Small intestine (tissue), 7 donors: ENCODE data around the gene DMGDH. TPM values are rescaled to one million over a fixed set of nuclear protein-coding genes. Genes with fewer than 3 reads are reported as not detected.
"Not testable (repeated sequence)": the region's sequence is repeated elsewhere in the genome, so short reads cannot be mapped to it uniquely, and the experiment has no call there.

Source experiments
- DNase-seq, 2 donors: peaks; one replicate each; pipeline versions ENCODE4 v3.0.0 to v3.0.0-alpha.2; 2013
- FAIRE-seq: peaks from 2 replicates; lab custom pipeline; 2012; peaks lifted over from hg19 to GRCh38; lab: Jason Lieb, UNC
- H3K27ac ChIP-seq, 3 donors: one replicate each; pipeline ENCODE4 v1.5.1; 2013; ENCODE audit warnings: low read length in 2 of 3, mild to moderate bottlenecking in 2 of 3, control low read depth in 1 of 3, inconsistent platforms in 1 of 3, low read depth in 1 of 3, moderate library complexity in 1 of 3
- H3K27me3 ChIP-seq, 3 donors: one replicate each; pipeline ENCODE4 v1.6.1; 2013; ENCODE audit warnings: low read length in 3 of 3, inconsistent platforms in 1 of 3; ENCODE audit not compliant: control insufficient read depth in 3 of 3, insufficient read depth in 3 of 3
- H3K36me3 ChIP-seq, 3 donors: one replicate each; pipeline ENCODE4 v1.6.1; 2013; ENCODE audit warnings: low read length in 3 of 3, inconsistent platforms in 1 of 3, low read depth in 1 of 3, mild to moderate bottlenecking in 1 of 3, moderate library complexity in 1 of 3; ENCODE audit not compliant: control insufficient read depth in 3 of 3, insufficient read depth in 2 of 3
- H3K4me1 ChIP-seq, 3 donors: one replicate each; pipeline ENCODE4 v1.6.1; 2013; ENCODE audit warnings: low read length in 2 of 3, inconsistent platforms in 1 of 3, low read depth in 1 of 3, mild to moderate bottlenecking in 1 of 3, moderate library complexity in 1 of 3; ENCODE audit not compliant: control insufficient read depth in 3 of 3, insufficient read depth in 2 of 3
- H3K4me3 ChIP-seq, 3 donors: one replicate each; pipeline ENCODE4 v1.5.1; 2013; ENCODE audit warnings: low read length in 3 of 3, control low read depth in 1 of 3, inconsistent platforms in 1 of 3, low read depth in 1 of 3, mild to moderate bottlenecking in 1 of 3, moderate library complexity in 1 of 3
- H3K9me3 ChIP-seq, 2 donors: one replicate each; pipeline ENCODE4 v1.6.1; 2013; ENCODE audit warnings: low read depth in 1 of 2, low read length in 1 of 2; ENCODE audit not compliant: control insufficient read depth in 2 of 2, insufficient read depth in 1 of 2
- WGBS, 3 donors: extraction: QIAGEN DNeasy Blood & Tissue Kit; methylation state at CpG; one replicate each; pipeline ENCODE4 v1.1.7; 2013; 5-methylcytosine and 5-hydroxymethylcytosine counted together
- polyA plus RNA-seq, 4 donors: library from polyadenylated mRNA; stranded (reverse) in 3 of 4; unstranded in 1 of 4; fragments of 200-250 nt in 3 of 4; fragments of 120-200 nt in 1 of 4; gene quantifications; one replicate each; pipeline versions ENCODE4 v1.2.1 to v1.2.3, GENCODE V29; 2013
- donor health status: healthy with polysubstance abuse.
- donor health status: control.
- donor health status: control.
- donor health status: Bipolar disorder and iron deficiency.
- donor health status: healthy.

DMGDH gene
- polyA plus RNA-seq, 4 donors = 0.24 to 1.9 TPM; not detected in 2

DNA sequence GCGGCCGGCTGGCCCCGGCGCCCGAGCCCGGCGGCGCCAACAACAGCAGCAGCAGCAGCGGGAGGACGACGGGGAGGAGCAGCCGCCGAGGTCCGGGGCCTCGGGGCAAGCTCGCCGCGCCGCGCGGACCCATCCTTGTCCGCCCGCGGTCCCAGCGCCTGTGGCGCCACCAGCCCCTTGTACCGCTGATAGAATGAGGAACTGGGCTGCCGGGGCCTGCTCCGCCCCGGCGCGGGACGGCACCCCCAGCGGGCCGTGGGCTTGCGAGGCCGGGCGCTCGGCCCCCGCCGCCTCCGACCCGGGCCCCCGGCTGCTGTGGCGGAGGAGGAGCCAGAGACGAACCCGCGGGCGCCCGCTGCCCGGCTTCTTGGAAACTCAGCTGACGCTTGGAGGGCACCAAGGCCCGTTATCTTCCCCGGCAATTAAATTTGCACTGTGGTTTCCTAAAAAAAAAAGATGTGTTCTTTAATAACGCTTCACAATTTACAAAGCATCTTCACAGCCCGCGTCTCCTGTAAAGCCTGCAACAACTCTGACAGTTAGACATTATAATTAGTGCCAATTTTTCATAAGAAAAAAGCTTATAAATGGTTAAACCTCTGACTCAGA lies 84.3 kb downstream of the DMGDH start, which contains the start of gene ARSB:
ARSB (minus strand) TSS at position 195 of the 609 bp plus-strand sequence; CDS start at position 133, 62 bp downstream.
- WGBS, 3 donors = 0 to 1% (median 0%) methylated on average over 36 to 57 of the region's 57 CpGs

DNA sequence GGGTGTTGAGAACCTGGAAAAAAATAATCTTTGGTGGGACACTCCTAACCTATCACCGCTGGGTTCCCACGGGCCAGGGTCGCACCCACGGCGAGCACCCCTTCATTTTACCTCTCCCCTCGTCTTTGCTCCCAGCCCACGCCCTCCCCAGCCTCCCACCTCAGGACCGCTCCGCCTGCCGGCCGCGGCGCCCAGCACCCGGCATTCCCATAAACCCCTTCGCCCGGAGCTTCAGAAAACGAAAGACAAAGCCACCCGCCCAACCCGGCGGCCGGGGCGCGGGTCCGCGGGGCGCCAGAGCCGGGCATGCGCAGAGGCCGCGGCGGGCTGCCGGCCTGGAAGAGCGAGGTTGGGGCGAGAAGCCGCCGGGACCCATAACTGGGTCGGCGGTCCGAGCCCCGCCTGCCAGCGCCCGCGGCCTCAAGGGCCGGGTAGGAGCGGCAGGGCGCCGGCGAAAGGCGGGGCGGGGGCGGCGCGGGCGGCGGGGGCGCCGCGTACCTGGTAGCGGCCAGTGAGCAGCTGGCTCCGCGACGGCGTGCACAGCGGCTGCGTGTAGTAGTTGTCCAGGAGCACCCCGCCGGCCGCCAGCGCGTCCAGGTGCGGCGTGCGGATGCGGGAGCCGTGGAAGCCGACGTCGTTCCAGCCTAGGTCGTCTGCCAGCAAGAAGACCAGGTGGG lies 84.9 kb downstream of the DMGDH start:
- peaks cover 0 to 25% (median 4%) of the 10 kb centered on the region in 3 donors for H3K4me1 ChIP-seq

More for the DNA sequence above, 84.3 kb downstream of the DMGDH start, which contains the start of gene ARSB:
- FAIRE-seq (no peak), DNase-seq (no peak)
- Histone ChIP-seq H3K27me3 (no peaks in the 10 kb centered on the region), H3K9me3 (no peaks in the 10 kb centered on the region), H3K4me1 (peaks cover 0 to 25% (median 4%) of the 10 kb centered on the region in 3 donors), H3K4me3 (peak within 1 kb of the TSS; percentile 53 to 85 (median 74)), H3K27ac (peak within 1 kb of the TSS; percentile 82 to 99 (median 92)), H3K36me3 (no peaks in the 10 kb centered on the region)

DNA sequence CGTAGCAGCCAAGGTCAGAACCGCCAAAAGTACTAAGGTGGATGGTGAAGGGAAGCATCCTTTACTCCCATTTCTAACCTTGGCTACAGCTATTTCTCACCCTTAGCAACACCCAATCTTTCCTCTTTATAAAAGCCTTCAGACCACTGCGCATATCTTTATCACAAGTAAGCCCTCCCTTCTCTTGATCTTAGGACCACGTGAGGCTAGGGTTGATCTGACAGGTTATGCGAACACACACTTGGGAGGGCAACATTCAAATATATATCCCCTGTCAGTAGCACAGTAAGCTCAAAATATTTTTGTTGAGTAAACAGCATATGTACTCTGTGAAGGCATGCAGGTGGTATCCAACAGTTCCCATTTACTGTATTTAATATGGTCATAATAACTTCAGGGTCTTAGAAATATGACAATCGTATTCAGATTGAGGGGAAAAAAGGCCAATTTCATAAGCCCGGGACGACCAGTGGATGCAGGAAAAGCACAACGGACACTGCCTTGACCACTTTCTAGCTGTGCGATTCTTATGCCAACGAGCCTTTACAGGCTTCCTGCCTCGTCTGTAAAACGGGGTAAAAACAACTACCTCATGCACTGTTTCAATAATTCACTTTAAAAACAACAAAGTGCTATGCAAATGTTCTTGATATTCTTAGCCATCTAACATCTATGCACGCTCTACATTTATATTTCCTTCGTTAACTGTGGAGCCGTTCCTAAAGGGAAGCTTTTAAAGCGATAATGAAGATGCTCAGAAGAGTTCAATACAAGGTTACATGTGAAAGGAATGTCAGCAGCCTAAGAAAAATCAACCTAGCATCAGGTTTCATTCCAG lies 85.7 kb downstream of the DMGDH start:
- H3K36me3 ChIP-seq = no peaks in the 10 kb centered on the region
- H3K27ac ChIP-seq = peak overlapping the region; percentile 82 to 99 (median 92)
- FAIRE-seq (no peak), DNase-seq (peak in 1 of 2 donors; percentile 21)
- H3K9me3 ChIP-seq = no peaks in the 10 kb centered on the region
- H3K4me3 ChIP-seq = peak overlapping the region; percentile 53 to 85 (median 74)
- WGBS, 3 donors = 25 to 30% (median 28%) methylated on average over 17 of the region's 17 CpGs
- no peaks in the 10 kb centered on the region for H3K27me3 ChIP-seq
- H3K4me1 ChIP-seq = peaks cover 0 to 28% (median 4%) of the 10 kb centered on the region in 3 donors

More for the DNA sequence above, 84.9 kb downstream of the DMGDH start:
- DNase-seq (peak; percentile 89 to 95), FAIRE-seq (no peak)
- Histone ChIP-seq H3K4me3 (peak overlapping the region; percentile 53 to 85 (median 74)), H3K36me3 (no peaks in the 10 kb centered on the region), H3K27ac (peak overlapping the region; percentile 82 to 99 (median 92)), H3K27me3 (no peaks in the 10 kb centered on the region), H3K9me3 (no peaks in the 10 kb centered on the region)
- 0% methylated on average over 55 to 79 of the region's 79 CpGs for WGBS, 3 donors

DNA sequence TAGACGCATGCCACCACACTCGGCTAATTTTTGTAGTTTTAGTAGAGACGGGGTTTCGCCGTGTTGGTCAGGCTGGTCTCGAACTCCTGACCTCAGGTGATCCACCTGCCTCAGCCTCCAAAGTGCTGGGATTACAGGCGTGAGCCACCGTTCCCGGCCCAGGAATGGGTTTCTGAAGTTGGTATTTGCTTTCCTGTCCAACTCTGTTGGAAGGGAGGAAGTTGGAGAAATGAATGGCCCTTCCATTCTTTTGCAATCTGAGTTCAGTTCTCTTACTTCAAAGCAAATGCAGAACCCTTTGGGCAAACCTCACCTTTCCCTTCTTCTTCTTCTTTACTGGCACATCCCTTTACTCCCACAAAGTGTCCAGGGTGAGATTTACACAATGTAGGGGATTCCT lies 86.3 kb downstream of the DMGDH start:
- not testable (repeated sequence) for FAIRE-seq, DNase-seq, H3K27me3 ChIP-seq, H3K36me3 ChIP-seq, H3K9me3 ChIP-seq, H3K4me3 ChIP-seq
- 93 to 94% (median 94%) methylated on average over 9 of the region's 9 CpGs for WGBS, 3 donors
- Histone ChIP-seq H3K27ac (peak overlapping the region in 2 of 3 donors; percentile 82 to 99), H3K4me1 (peaks cover 0 to 28% (median 4%) of the 10 kb centered on the region in 3 donors)

DNA sequence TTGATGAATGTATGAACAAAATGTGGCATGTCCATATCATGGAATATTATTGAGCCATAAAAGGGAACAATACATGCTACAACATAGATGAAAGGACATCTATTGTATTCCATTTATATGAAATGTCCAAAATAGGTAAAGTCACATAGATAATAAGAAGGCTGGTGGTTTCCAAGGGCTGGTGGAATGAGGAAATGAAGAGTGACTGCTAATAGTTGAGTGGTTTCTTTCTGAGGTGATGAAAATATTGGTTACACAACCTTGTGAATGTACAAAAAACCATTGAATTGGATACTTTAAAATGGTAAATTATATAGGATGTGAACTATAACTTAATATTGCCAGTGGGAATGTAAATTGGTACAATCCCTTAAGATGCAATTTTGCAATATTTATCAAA lies 89.6 kb downstream of the DMGDH start:
- H3K27me3 ChIP-seq = no peaks in the 10 kb centered on the region
- no peaks in the 10 kb centered on the region for H3K36me3 ChIP-seq
- H3K4me3 ChIP-seq = no peak overlapping the region
- DNase-seq = no peak
- H3K9me3 ChIP-seq = no peaks in the 10 kb centered on the region
- peak overlapping the region in 1 of 3 donors; percentile 59 for H3K27ac ChIP-seq
- H3K4me1 ChIP-seq = peaks cover 0 to 26% (median 4%) of the 10 kb centered on the region in 3 donors
- FAIRE-seq = no peak

DNA sequence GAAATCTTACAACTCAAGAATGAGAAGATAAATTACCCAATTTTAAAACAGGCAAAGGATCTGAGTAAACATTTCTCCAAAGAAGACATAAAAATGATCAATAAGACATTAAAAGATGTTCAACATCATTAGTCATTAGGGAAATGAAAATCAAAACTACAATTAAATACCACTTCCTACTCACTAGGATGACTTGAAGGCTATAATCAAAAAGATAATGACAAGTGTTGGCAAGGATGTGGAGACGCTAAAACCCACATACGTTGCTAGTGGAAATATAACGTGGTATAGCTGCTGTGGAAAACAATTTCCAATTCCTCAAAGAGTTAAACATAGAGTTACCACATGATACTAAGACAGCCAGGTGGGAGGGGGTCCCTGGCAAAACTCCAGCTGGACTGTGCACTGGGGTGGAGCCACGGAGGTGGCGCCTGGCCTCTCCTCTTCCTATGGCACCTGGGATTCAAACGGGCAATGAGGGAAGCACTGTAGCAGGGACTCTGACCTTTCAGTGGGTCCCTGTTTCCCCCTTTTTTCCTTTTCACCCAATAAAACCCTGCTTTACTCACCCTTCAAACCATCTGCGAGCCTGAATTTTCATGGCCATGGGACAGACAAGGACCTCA lies 90.2 kb downstream of the DMGDH start:
- Histone ChIP-seq H3K9me3 (no peaks in the 10 kb centered on the region), H3K27ac (peak overlapping the region in 1 of 3 donors; percentile 59), H3K36me3 (no peaks in the 10 kb centered on the region), H3K27me3 (no peaks in the 10 kb centered on the region), H3K4me1 (peaks cover 0 to 33% (median 4%) of the 10 kb centered on the region in 3 donors), H3K4me3 (no peak overlapping the region)
- peak in 1 of 2 donors; percentile 83 for DNase-seq
- peak; percentile 49 for FAIRE-seq
- WGBS, 3 donors = 44 to 67% (median 51%) methylated on average over 7 of the region's 7 CpGs

DNA sequence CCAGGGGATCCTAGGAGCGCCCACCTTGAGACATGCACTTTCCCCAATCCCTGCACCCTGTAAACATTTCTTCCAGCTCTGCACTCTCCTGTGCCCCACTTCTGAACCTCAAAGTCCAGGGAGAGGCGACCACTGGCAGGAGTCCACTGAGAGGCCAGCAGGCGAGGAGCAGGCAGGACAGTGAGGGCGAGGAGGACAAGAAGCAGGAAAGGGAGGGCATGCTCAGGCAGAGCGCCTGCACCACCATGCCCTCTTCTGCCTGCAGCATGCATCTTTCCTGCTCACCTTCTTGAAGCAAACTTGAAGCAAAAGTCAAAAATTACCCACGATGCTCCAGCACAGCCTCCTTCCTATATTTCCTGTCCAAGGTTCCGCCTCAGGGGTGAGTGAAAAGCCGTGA lies 94.4 kb downstream of the DMGDH start:
- no peaks in the 10 kb centered on the region for H3K9me3 ChIP-seq
- peaks cover 0 to 27% (median 8%) of the 10 kb centered on the region in 3 donors for H3K4me1 ChIP-seq
- DNase-seq (no peak), FAIRE-seq (no peak)
- 91 to 96% (median 91%) methylated on average over 8 of the region's 8 CpGs for WGBS, 3 donors
- H3K27me3 ChIP-seq = no peaks in the 10 kb centered on the region
- no peaks in the 10 kb centered on the region for H3K36me3 ChIP-seq
- H3K4me3 ChIP-seq = no peak overlapping the region
- H3K27ac ChIP-seq = peak overlapping the region in 1 of 3 donors; percentile 26
